Kidney tubule cell (primary cell): Measurements from ENCODE around the gene RAPGEF1.
"Not testable (repeated sequence)": the region's sequence is repeated elsewhere in the genome, so short reads cannot be mapped to it uniquely, and the experiment has no call there.

Experiments
- DNase-seq: peaks from one replicate; pipeline ENCODE4 v3.0.0-alpha.2; 2018; ENCODE audit warnings: low spot score

Gene RAPGEF1

DNA sequence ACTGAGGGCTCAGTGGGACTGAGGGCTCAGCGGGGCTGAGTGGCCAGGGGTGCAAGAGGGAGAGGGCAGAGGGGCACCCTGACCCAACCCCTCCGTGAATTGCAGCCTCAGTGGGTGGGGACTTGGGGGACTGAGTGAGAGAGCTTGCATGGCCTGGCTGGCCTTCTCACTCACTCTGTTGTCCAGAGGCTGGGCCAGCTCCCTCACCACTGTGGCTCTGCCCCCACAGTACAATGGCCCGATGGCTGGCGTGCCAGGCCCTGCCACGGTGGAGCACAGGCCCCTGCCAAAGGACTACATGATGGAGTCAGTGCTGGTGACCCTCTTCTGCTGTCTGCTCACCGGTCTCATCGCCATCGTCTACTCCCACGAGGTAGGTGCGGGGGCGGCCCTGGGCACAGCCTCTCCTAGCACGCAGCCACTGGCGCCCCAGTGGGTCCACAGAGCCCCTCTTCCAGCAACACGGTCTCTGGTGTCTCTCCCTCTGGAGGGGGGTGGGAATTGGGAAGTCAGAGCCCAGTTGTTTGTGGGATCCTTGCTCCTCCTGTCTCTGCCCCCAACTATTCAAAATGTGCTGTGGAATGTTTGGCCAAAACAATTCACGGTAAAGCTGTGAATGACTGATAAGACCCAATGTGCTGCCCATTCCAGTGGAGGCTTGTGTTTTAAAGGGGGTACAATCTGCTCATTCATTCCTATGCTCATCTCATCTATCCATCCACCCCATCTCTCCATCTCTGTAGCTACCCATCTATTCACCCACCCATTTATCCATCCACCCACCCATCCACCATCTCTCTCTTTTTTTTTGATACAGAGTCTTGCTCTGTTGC lies 183.8 kb downstream of the RAPGEF1 start:
- DNase-seq = no peak

DNA sequence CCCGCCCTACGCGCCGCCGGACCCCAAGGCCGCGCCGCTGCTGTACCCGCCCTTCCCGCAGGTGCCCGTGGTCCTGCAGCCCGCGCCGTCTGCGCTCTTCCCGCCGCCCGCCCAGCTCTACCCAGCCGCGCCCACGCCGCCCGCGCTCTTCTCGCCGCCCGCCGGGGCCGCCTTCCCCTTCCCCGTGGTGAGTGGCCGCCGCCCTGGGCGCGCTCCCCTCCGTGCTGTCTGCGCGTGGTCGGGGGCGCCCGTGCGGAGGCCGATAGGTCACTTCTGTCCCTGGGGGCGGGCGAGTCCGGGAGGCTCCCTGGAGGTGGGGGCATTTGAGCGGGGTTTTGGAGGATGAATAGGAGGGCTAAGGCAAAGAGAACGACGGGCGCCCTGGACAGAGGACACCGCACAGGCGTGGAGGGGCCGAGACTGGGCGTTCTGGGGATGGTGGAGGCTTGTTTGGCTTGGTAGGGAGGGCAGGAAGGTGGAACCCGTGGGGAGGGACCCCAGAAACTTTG lies 185.0 kb downstream of the RAPGEF1 start:
- no peak for DNase-seq

GRCh38 chr9:131554087-131554842 lies 185.6 kb downstream of the RAPGEF1 start:
- DNase-seq = no peak

DNA sequence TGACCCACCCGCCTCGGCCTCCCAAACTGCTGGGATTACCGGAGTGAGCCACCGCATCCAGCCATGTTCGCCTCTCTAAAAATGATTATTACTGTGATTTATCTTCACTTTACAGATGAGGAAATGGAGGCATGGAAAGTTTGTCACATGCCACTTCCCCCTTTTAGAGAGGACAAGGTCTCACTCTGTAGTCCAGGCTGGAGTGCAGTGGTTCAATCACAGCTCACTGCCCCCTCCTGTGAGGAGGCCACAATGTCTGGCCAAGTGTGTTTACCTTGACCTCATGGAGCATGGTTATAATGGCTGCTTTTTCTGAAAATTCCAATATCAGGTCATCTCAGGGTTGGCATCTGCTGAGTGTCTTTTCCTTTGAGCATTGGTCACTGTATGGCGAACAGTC lies 187.8 kb downstream of the RAPGEF1 start:
- no peak for DNase-seq

GRCh38 chr9:131550465-131550864 lies 189.4 kb downstream of the RAPGEF1 start:
- not testable (repeated sequence) for DNase-seq

GRCh38 chr9:131549186-131549585 lies 190.7 kb downstream of the RAPGEF1 start:
- DNase-seq = not testable (repeated sequence)

GRCh38 chr9:131546336-131547084 lies 193.4 kb downstream of the RAPGEF1 start:
- DNase-seq = no peak

GRCh38 chr9:131545786-131546335 lies 194.0 kb downstream of the RAPGEF1 start:
- DNase-seq = no peak

- DNase-seq = peak; percentile 88
These were observed 194.7 kb downstream of the RAPGEF1 start, which contains the start of gene PRRT1B for GRCh38 chr9:131545003-131545785. TSS of gene PRRT1B (plus strand) at chr9:131545523. CDS start at chr9:131545616, 93 bp downstream.

DNA sequence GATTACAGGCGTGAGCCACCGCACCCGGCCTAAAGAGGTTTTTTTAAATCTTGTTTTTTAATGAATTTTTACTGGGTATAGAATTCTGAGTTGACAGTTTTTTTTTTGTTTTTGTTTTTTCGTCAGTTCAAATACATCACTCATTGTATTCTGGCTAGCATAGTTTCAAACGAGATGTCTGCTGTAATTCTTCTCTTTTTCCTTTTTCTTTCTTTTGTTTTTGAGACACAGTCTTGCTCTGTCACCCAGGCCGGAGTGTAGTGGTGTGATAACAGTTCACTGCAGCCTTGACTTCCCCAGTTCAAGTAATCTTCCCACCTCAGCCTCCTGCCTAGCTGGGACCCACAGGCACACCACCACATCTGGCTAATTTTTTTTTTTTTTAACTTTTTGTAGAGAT lies 196.7 kb downstream of the RAPGEF1 start:
- DNase-seq = no peak

GRCh38 chr9:131539223-131539923 lies 200.5 kb downstream of the RAPGEF1 start:
- no peak for DNase-seq

DNA sequence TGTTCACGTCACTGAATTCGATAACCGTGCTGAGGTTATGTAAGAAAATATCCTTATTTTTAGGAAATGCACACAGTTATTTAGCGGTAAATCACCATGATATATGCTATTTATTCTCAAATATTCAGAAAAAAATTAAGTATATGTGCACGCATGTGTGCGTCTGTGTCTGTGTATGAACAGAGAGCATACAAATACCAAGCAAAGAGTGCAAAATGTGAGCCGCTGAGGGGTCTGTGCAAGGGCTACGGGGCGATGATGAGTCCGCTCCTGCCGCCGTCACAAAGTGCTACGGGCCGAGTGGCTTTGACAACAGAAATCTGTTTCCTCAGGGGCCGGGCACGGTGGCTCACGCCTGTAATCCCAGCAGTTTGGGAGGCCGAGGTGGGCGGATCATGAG lies 201.9 kb downstream of the RAPGEF1 start:
- DNase-seq = no peak

DNA sequence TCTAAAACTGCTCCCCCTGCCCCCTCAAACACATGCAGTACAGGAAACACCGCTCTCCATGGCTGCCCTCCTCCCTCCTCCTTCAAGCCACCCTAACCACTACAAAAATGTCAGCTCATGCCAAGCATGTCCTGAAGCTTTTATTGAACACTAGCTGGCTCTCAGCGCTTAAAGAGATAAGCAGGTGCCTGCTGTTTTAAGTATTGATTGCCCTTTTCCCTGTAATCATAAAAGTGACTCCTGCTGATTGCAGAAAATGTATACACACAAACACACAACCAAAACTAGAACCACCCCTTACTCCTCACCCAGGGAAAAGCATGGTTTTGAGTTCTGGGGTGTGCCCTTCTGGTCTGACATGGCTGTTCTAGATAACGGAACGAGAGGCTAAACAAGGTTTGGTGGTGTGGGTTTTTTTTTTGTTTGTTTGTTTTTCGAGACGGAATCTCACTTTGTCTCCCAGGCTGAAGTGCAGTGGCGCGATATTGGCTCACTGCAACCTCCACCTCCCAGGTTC lies 205.1 kb downstream of the RAPGEF1 start:
- DNase-seq = no peak

DNA sequence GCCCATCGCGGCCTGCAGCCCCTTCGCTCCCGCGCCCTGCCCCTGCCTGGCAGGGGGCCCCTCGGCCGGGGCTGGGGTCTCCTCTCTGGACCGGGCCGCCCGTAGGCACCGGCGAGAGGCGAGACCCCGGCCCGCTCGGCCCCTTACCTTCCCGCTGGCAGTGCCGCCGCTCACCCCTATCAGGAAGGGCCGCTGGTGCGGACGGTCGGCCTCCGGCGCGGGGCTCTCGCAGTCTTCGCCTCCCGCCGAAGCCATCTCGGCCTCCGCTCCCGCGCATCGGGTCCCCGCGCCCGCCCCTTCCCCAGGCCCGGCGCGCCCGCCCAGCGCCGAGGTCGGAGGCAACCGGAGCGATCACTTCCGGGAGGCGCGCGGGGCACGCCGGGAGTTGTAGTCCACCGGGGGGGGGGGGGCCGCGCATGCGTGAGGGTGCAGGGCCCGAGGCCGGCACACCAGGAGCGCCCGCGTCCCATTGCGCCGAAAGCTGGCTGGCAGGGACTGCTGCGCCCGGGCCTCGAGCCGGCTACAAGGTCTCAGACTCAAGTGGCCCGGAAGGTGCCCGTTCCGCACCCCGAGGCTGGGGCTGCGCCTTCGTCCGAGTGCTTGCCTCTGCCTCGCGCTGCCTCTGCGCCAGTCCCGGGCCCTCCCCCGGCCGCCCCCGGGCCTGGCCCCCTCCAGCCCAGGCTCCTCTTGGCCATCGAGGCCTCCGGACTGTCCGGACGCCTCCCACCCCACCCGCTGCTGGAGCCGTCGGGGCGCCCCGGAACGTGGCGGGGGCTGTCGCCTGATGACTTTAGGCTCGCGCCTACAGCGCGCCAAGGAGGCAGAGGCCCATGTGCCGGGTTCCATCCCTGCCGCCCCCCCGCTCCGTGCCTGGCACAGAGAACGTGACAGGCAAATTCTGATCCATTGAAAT lies 208.7 kb downstream of the RAPGEF1 start, which contains the start of gene UCK1:
Gene UCK1 (minus strand): TSS at position 344 of the 913 bp plus-strand sequence. CDS start 89 bp downstream, at position 255.
- DNase-seq = peak; percentile 79

DNA sequence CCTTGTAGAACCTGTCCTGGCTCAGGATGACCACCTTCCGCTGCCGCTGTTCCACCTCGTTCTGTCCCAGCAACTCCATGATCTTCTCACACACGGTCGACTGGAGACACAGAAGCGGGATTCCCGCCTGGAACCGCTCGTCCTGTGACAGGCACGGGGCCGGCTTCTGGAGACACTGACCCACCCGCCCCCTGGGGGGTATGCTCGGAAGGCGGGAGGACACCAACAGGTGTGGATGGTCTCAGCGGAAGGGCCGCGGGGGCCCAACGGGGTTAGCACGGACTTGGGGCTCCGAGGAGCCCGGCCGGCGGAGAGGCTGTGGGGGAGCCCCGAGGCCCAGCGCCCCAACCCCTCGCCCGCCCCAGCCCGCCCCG lies 209.3 kb downstream of the RAPGEF1 start:
- peak; percentile 74 for DNase-seq

DNA sequence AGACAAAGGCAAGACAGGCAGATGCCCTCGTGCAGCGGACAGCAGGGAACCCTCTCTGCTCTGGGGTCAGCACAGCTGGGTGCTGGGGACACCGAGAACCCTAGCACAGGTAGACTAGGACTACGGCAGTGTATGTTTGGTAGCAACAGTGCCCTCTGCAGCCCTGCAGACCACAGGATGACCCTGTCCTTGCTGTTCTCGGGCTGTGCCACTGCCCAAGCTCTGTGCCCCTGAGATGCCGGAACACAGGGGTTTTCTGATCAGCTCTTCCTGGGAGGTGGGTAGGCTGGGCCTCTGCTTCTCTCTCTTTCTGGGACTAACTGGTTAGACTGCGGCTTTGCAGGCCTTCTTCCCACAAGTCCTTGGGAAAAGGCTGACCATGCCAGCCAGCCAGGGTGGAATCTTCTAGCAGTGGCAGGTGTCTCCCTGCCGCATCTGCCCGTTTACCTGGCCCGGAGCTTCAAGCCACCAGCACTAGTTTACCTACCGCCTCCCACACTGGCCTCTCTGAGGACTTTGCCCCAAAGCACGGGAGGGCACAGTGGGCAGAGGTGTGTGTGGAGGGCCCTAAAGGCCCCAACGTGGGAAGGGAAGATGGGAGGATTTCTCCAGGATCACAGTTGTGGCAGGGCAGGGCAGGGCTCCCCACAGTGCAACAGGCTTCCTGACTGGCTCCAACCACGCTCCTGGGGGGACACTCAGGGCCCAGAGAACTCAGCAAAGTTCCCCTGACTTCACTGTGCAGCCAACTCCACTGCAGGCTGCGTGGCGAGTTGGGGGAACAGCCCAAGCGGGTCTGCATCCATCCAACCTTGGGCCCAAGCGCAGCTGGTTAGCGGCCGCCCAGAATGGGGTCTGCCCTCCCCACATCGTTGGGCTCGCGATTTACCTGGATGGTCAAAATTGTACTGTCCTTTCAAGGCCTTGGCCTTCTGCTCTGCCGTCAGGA lies 210.0 kb downstream of the RAPGEF1 start:
- no peak for DNase-seq

DNA sequence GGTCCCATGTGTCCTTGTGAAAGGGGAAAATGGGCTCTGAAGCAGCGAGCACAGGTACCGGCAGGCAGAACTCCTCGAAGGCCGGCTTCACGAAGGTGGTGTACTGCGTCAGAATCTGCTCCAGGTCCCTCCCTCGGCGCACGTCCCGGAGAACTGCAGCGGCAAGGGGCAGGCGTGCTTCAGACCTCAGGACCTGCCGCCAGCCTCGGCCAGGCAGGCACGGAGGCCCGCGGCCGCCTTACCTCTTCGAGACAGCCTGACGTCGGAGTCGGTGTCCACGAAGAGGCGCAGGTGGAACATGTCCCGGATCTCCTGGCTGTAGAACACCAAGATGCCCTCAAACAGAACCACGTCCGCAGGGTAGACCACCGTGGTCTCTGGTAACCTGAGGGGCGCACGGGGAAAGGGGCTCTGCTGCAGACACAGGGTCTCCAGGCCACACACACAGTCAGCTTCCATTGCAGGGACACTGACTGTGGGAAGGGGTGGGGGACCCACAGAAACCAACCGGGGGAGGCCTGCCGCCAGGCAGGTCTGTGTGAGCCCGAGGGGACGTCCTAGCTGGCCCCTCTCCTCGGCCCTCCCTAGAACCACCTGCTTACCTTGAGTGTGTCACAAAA lies 210.9 kb downstream of the RAPGEF1 start:
- no peak for DNase-seq
